HCT116 (cell line): ENCODE results near the gene ALDH9A1. TPM values are rescaled to one million over a fixed set of nuclear protein-coding genes. Genes with fewer than 3 reads are reported as not detected.

Experiments used
- ATAC-seq: fragments of 200-7000 bp; cut with Tn5 transposase; 2 replicates; pipeline ENCODE4 v1.9.1; 2020; ENCODE audit warnings: mild to moderate bottlenecking, moderate library complexity
- BruUV-seq: library from RNA; stranded (reverse); fragments of 400-500 nt; replicated peaks from 2 replicates; lab custom pipeline; 2021; lab: Mats Ljungman, UMichigan
- CTCF ChIA-PET: fragments of 300-600 bp; sonication (Branson Sonifier 250); formaldehyde crosslinking; loops from one replicate; lab custom pipeline; 2021; ENCODE audit warnings: antibody characterized with exemption; lab: Charles Lee
- POLR2A ChIA-PET: fragments of 300-600, 350-600 bp; sonication (Branson Sonifier 250); formaldehyde crosslinking; loops from one replicate; lab custom pipeline; 2021; ENCODE audit warnings: antibody characterized with exemption; lab: Charles Lee
- RAD21 ChIA-PET, 2 experiments: fragments of 300-600 bp; sonication (Branson Sonifier 250); formaldehyde crosslinking; loops; one replicate each; lab custom pipeline; 2023; ENCODE audit warnings: low total read pairs in 2 of 2; ENCODE audit not compliant: uncharacterized antibody in 2 of 2, unreplicated experiment in 2 of 2, low non-redundant PET in 1 of 2; lab: Charles Lee
- DNase-seq: peaks from one replicate; pipeline ENCODE4 v3.0.0-alpha.2; 2010; ENCODE audit warnings: low read depth, low spot score
- H2AFZ ChIP-seq: fragments of 200-600 bp; shearing (Covaris generic), sonication (generic); 2 replicates; pipeline ENCODE4 v1.6.1; 2017; ENCODE audit warnings: low read depth, mixed run types, mixed read lengths, antibody characterized with exemption, low read length; ENCODE audit not compliant: poor library complexity, severe bottlenecking
- H3K27ac ChIP-seq: 2 replicates; pipeline ENCODE4 v1.5.1; 2012; ENCODE audit warnings: low read depth, low read length
- H3K27me3 ChIP-seq: fragments of 200-600 bp; sonication (generic); 2 replicates; pipeline ENCODE4 v1.6.1; 2016; ENCODE audit warnings: mixed run types, low read length, mixed read lengths; ENCODE audit not compliant: insufficient read depth
- H3K36me3 ChIP-seq, 2 experiments: fragments of 200-500 bp in 1 of 2; fragments of 200-600 bp in 1 of 2; sonication (Bioruptor generic) in 1 of 2; sonication (generic) in 1 of 2; 2 replicates each; pipeline versions ENCODE4 v1.5.1 to v1.6.1; 2014 to 2016; ENCODE audit warnings: low read length in 2 of 2, inconsistent platforms in 1 of 2, mixed read lengths in 1 of 2, mixed run types in 1 of 2; ENCODE audit not compliant: insufficient read depth in 2 of 2, control insufficient read depth in 1 of 2
- H3K4me1 ChIP-seq, 2 experiments: fragments of 200-600 bp in 1 of 2; sonication (generic) in 1 of 2; 2 replicates each; pipeline versions ENCODE4 v1.5.1 to v1.6.1; 2012 to 2017; ENCODE audit warnings: low read length in 2 of 2, inconsistent platforms in 1 of 2, mild to moderate bottlenecking in 1 of 2, mixed read lengths in 1 of 2, mixed run types in 1 of 2, moderate library complexity in 1 of 2; ENCODE audit not compliant: insufficient read depth in 2 of 2, control insufficient read depth in 1 of 2
- H3K4me2 ChIP-seq: fragments of 200-600 bp; sonication (generic); 2 replicates; pipeline ENCODE4 v1.6.1; 2017; ENCODE audit warnings: mixed run types, low read length, mixed read lengths
- H3K4me3 ChIP-seq, 2 experiments: fragments of 200-600 bp in 1 of 2; sonication (generic) in 1 of 2; replicated peaks in 1 of 2; 2 replicates each; pipeline ENCODE4 v1.5.1; 2011 to 2016; ENCODE audit warnings: low read length in 2 of 2, control low read depth in 1 of 2, low read depth in 1 of 2, mild to moderate bottlenecking in 1 of 2, mixed read lengths in 1 of 2, mixed run types in 1 of 2
- H3K79me2 ChIP-seq: fragments of 200-600 bp; sonication (generic); 2 replicates; pipeline ENCODE4 v1.6.1; 2017; ENCODE audit warnings: mild to moderate bottlenecking, mixed run types, low read length, moderate library complexity, mixed read lengths; ENCODE audit not compliant: insufficient read depth
- H3K9ac ChIP-seq: fragments of 200-600 bp; sonication (generic); 2 replicates; pipeline ENCODE4 v1.6.1; 2016; ENCODE audit warnings: low read length, mixed read lengths
- H3K9me2 ChIP-seq: fragments of 200-600 bp; sonication (generic), shearing (Covaris generic); 2 replicates; pipeline ENCODE4 v1.6.1; 2017; ENCODE audit warnings: mixed run types, mild to moderate bottlenecking, moderate library complexity; ENCODE audit not compliant: insufficient read depth
- H3K9me3 ChIP-seq, 2 experiments: fragments of 200-500 bp in 1 of 2; fragments of 200-600 bp in 1 of 2; sonication (Bioruptor generic) in 1 of 2; sonication (generic) in 1 of 2; 2 replicates each; pipeline ENCODE4 v1.6.1; 2014 to 2017; ENCODE audit warnings: low read length in 2 of 2, mixed read lengths in 2 of 2, inconsistent platforms in 1 of 2, low read depth in 1 of 2, mild to moderate bottlenecking in 1 of 2, mixed run types in 1 of 2, moderate library complexity in 1 of 2; ENCODE audit not compliant: control insufficient read depth in 1 of 2, insufficient read depth in 1 of 2
- H4K20me1 ChIP-seq: fragments of 200-600 bp; sonication (generic), shearing (Covaris generic); 2 replicates; pipeline ENCODE4 v1.6.1; 2017; ENCODE audit warnings: mixed run types, mild to moderate bottlenecking, moderate library complexity; ENCODE audit not compliant: insufficient read depth
- CBX3 ChIP-seq: IDR thresholded peaks from 2 replicates; pipeline ENCODE4 v1.6.1; 2012; ENCODE audit warnings: low read depth
- CEBPB ChIP-seq: IDR thresholded peaks from 2 replicates; pipeline ENCODE4 v1.6.1; 2012; ENCODE audit warnings: low read depth
- EZH2phosphoT487 ChIP-seq: fragments of 200-600 bp; IDR thresholded peaks from 2 replicates; pipeline ENCODE4 v1.6.1; 2018; ENCODE audit warnings: antibody characterized with exemption, borderline replicate concordance
- FOSL1 ChIP-seq: IDR thresholded peaks from 2 replicates; pipeline ENCODE4 v1.6.1; 2012; ENCODE audit warnings: low read depth
- JUND ChIP-seq: IDR thresholded peaks from 2 replicates; pipeline ENCODE4 v1.6.1; 2012
- POLR2A ChIP-seq: IDR thresholded peaks from 2 replicates; pipeline ENCODE4 v1.7.0; 2011; ENCODE audit warnings: borderline replicate concordance; ENCODE audit not compliant: insufficient read depth, insufficient read length; ENCODE audit errors: extremely low read depth
- POLR2AphosphoS5 ChIP-seq: IDR thresholded peaks from 2 replicates; pipeline ENCODE4 v1.6.1; 2011; ENCODE audit warnings: mild to moderate bottlenecking, low read depth, low read length, moderate library complexity
- RAD21 ChIP-seq: IDR thresholded peaks from 2 replicates; pipeline ENCODE4 v1.6.1; 2012; ENCODE audit warnings: low read depth, mild to moderate bottlenecking
- SRF ChIP-seq: IDR thresholded peaks from 2 replicates; pipeline ENCODE4 v1.6.1; 2012; ENCODE audit warnings: low read depth
- TCF7L2 ChIP-seq: IDR thresholded peaks from 2 replicates; pipeline ENCODE4 v1.7.0; 2011; ENCODE audit warnings: borderline replicate concordance, inconsistent platforms; ENCODE audit not compliant: insufficient read depth, insufficient read length; ENCODE audit errors: extremely low read depth
- YY1 ChIP-seq: IDR thresholded peaks from 2 replicates; pipeline ENCODE4 v1.6.1; 2011; ENCODE audit warnings: low read length, low read depth, moderate library complexity, mild to moderate bottlenecking; ENCODE audit not compliant: insufficient replicate concordance; ENCODE audit errors: extremely low read depth
- ZFX ChIP-seq: fragments of 450-650 bp; IDR thresholded peaks from 2 replicates; pipeline ENCODE4 v1.6.1; 2017
- ZNF274 ChIP-seq: fragments of 200-500 bp; sonication (Bioruptor generic); IDR thresholded peaks from 2 replicates; pipeline ENCODE4 v1.6.1; 2014; ENCODE audit warnings: mild to moderate bottlenecking, low read depth, low read length, inconsistent platforms
- intact Hi-C: fragments of 100-400 bp; cut with micrococcal nuclease; formaldehyde crosslinking; loops from 2 replicates; pipeline ENCODE4 v1.10.0; 2022
- total RNA-seq: library from RNA; stranded (reverse); gene quantifications from one replicate; pipeline ENCODE4 v1.2.1, GENCODE V29; 2021; ENCODE audit not compliant: unreplicated experiment
- TF ChIP-seq, protein P1 (sequence below): IDR thresholded peaks from 2 replicates; pipeline ENCODE4 v1.6.1; 2012; ENCODE audit warnings: low read depth
- TF ChIP-seq, protein P2 (sequence below), 3 experiments: fragments of 200-600 bp in 1 of 3; sonication (generic) in 1 of 3; IDR thresholded peaks in 2 of 3; conservative IDR thresholded peaks in 1 of 3; 2 replicates each; pipeline ENCODE4 v1.5.1; 2012 to 2017; ENCODE audit warnings: low read depth in 2 of 3, low read length in 2 of 3, antibody characterized with exemption in 1 of 3, borderline replicate concordance in 1 of 3, control low read depth in 1 of 3, mild to moderate bottlenecking in 1 of 3, mixed read lengths in 1 of 3, mixed run types in 1 of 3, moderate library complexity in 1 of 3; ENCODE audit not compliant: insufficient read depth in 1 of 3
- TF ChIP-seq, protein P3 (sequence below): IDR thresholded peaks from 2 replicates; pipeline ENCODE4 v1.6.1; 2012
- TF ChIP-seq, protein P4 (sequence below): IDR thresholded peaks from 2 replicates; pipeline ENCODE4 v1.6.1; 2012

The ALDH9A1 gene
- total RNA-seq, 1 experiment from 2014 or later: 46.0 TPM

DNA sequence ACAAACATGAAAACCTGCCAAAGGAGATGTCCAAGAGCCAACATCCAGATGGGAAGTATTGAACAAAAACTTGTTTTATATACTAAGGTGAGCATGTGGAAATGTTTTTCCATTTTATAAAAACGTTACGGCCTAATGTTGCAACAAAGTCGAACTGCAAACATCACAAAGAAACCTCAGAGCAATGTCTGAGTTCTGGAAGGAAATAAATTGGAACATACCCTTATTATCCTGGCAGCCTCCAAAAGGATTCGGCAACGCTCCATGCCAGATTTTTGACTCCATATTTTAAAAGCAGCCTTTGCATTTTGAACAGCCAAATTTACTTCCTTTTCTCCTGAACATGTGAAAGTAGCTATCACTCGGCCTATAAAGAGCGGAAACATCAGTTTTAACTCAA lies 3.3 kb downstream of the ALDH9A1 start:
- DNase-seq: no peak

More for the DNA sequence above, 3.3 kb downstream of the ALDH9A1 start:
- Histone ChIP-seq H3K36me3 (no peaks in the 10 kb centered on the region), H3K27ac (no peak overlapping the region), H3K9ac (no peak overlapping the region), H4K20me1 (no peaks in the 10 kb centered on the region), H3K4me2 (no peak overlapping the region), H3K27me3 (no peaks in the 10 kb centered on the region), H3K9me3 (no peaks in the 10 kb centered on the region), H2AFZ (no peak overlapping the region), H3K9me2 (no peaks in the 10 kb centered on the region), H3K4me3 (no peak overlapping the region), H3K4me1 (peaks cover 12 to 23% of the 10 kb centered on the region in 2 experiments), H3K79me2 (peaks cover 38% of the 10 kb centered on the region)
- no peak for TF ChIP-seq EZH2phosphoT487
- TF ChIP-seq, protein P1, sequence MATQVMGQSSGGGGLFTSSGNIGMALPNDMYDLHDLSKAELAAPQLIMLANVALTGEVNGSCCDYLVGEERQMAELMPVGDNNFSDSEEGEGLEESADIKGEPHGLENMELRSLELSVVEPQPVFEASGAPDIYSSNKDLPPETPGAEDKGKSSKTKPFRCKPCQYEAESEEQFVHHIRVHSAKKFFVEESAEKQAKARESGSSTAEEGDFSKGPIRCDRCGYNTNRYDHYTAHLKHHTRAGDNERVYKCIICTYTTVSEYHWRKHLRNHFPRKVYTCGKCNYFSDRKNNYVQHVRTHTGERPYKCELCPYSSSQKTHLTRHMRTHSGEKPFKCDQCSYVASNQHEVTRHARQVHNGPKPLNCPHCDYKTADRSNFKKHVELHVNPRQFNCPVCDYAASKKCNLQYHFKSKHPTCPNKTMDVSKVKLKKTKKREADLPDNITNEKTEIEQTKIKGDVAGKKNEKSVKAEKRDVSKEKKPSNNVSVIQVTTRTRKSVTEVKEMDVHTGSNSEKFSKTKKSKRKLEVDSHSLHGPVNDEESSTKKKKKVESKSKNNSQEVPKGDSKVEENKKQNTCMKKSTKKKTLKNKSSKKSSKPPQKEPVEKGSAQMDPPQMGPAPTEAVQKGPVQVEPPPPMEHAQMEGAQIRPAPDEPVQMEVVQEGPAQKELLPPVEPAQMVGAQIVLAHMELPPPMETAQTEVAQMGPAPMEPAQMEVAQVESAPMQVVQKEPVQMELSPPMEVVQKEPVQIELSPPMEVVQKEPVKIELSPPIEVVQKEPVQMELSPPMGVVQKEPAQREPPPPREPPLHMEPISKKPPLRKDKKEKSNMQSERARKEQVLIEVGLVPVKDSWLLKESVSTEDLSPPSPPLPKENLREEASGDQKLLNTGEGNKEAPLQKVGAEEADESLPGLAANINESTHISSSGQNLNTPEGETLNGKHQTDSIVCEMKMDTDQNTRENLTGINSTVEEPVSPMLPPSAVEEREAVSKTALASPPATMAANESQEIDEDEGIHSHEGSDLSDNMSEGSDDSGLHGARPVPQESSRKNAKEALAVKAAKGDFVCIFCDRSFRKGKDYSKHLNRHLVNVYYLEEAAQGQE: no peak
- no peak for TF ChIP-seq RAD21
- TF ChIP-seq TCF7L2: no peak
- TF ChIP-seq, protein P2, sequence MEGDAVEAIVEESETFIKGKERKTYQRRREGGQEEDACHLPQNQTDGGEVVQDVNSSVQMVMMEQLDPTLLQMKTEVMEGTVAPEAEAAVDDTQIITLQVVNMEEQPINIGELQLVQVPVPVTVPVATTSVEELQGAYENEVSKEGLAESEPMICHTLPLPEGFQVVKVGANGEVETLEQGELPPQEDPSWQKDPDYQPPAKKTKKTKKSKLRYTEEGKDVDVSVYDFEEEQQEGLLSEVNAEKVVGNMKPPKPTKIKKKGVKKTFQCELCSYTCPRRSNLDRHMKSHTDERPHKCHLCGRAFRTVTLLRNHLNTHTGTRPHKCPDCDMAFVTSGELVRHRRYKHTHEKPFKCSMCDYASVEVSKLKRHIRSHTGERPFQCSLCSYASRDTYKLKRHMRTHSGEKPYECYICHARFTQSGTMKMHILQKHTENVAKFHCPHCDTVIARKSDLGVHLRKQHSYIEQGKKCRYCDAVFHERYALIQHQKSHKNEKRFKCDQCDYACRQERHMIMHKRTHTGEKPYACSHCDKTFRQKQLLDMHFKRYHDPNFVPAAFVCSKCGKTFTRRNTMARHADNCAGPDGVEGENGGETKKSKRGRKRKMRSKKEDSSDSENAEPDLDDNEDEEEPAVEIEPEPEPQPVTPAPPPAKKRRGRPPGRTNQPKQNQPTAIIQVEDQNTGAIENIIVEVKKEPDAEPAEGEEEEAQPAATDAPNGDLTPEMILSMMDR (IDR thresholded peaks at IDR 0.05 in 2 of 3, conservative IDR thresholded peaks at IDR 0.05 in 1 of 3; ENCODE audit: borderline replicate concordance in 1 of 3, insufficient read depth in 1 of 3, low read depth in 2 of 3, low read length in 2 of 3): no peak
- no peak for TF ChIP-seq YY1
- no peak for TF ChIP-seq CEBPB
- TF ChIP-seq ZFX: no peak
- TF ChIP-seq ZNF274: no peak
- TF ChIP-seq CBX3: no peak
- TF ChIP-seq JUND: no peak
- no peak for TF ChIP-seq FOSL1
- TF ChIP-seq, protein P3, sequence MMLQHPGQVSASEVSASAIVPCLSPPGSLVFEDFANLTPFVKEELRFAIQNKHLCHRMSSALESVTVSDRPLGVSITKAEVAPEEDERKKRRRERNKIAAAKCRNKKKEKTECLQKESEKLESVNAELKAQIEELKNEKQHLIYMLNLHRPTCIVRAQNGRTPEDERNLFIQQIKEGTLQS: no peak
- TF ChIP-seq POLR2A: no peak
- no peak for TF ChIP-seq POLR2AphosphoS5
- TF ChIP-seq SRF: no peak
- TF ChIP-seq, protein P4, sequence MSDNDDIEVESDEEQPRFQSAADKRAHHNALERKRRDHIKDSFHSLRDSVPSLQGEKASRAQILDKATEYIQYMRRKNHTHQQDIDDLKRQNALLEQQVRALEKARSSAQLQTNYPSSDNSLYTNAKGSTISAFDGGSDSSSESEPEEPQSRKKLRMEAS: no peak
- ChIA-PET RAD21 (no interaction called here), POLR2A (no interaction called here), CTCF (no interaction called here)
- BruUV-seq: no TSS peak
- no peak for ATAC-seq
- intact Hi-C loops: loop anchor here (5.0 kb wide), 2 partner anchors 63 to 93 kb away; partner anchors contain the start of gene MGST3
